ENCODE data around the gene LRRC18. TPM values are rescaled to one million over a fixed set of nuclear protein-coding genes. Genes with fewer than 3 reads are reported as not detected.

The LRRC18 gene
- total RNA-seq = 0.15 TPM in 1 of 2 replicates, not detected in the other

DNA sequence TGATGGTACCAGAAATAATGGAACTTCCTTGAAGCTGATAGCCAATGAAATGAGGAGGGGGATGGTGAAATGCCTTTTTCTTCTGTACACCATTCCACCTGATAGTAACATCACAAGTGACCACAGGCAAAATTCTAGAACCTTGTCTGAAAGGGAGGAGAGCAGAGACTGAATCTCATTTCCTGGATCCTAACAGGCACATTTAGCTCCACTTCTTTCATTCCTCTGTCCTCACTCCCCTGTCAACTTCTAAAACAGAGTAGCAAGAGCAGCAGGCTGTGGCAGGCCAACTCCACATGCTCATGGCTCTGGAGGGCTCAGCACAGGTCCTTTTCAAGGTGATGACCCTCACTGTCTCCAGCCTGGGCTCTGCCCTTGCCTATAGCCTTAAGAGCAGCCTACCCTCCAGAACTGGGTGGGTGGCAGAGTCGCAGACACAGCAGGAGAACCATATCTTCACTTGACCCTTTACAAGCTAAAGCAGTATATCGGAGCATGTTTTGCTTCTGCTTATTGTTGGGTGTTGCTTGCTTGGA lies at the start of gene LRRC18:
TSS of gene LRRC18 (minus strand) at position 51 of the 536 bp plus-strand sequence. CDS start 25,685 bp downstream, outside the sequence.

Other genes starting within 250 kb of the LRRC18 start
- 0.34 and 0.74 TPM in 2 replicates for gene VSTM4, start 175.7 kb upstream of the LRRC18 start, total RNA-seq
- gene FAM170B, start 194.2 kb upstream of the LRRC18 start, total RNA-seq = not detected in 2 replicates
- gene TMEM273, start 248.6 kb upstream of the LRRC18 start, total RNA-seq = not detected in 2 replicates